Muscle layer of colon (tissue), 2 donors: ENCODE data around the gene ARGLU1.
A peak's percentile ranks its signal among the peaks of the same experiment; 100 is the strongest.

Experiments
- H3K27ac ChIP-seq: one replicate; pipeline ENCODE4 v1.7.0; 2013; ENCODE audit warnings: low read depth, mild to moderate bottlenecking, low read length, moderate library complexity
- H3K27me3 ChIP-seq, 2 donors: one replicate each; pipeline ENCODE4 v1.7.0; 2013; ENCODE audit warnings: low read length in 2 of 2, mild to moderate bottlenecking in 2 of 2; ENCODE audit not compliant: insufficient read depth in 2 of 2, control insufficient read depth in 1 of 2
- H3K36me3 ChIP-seq: one replicate; pipeline ENCODE4 v1.7.0; 2013; ENCODE audit warnings: mild to moderate bottlenecking, low read length; ENCODE audit not compliant: insufficient read depth
- H3K4me1 ChIP-seq: one replicate; pipeline ENCODE4 v1.7.0; 2013; ENCODE audit warnings: mild to moderate bottlenecking, low read length; ENCODE audit not compliant: insufficient read depth
- H3K4me3 ChIP-seq, 2 donors: one replicate each; pipeline ENCODE4 v1.7.0; 2013; ENCODE audit warnings: low read length in 2 of 2, low read depth in 1 of 2, mild to moderate bottlenecking in 1 of 2, moderate library complexity in 1 of 2
- H3K9ac ChIP-seq: one replicate; pipeline ENCODE4 v1.7.0; 2013; ENCODE audit warnings: low read length
- H3K9me3 ChIP-seq: one replicate; pipeline ENCODE4 v1.7.0; 2013; ENCODE audit warnings: mild to moderate bottlenecking, low read length
- donor health status: abdominal sarcoma.
- donor health status: Adenocarcinoma of cecum.

Gene ARGLU1

GRCh38 chr13:106586648-106587166 lies 18.8 kb upstream of the ARGLU1 start:
- no peak overlapping the region for H3K4me3 ChIP-seq
- no peaks in the 10 kb centered on the region for H3K36me3 ChIP-seq
- H3K4me1 ChIP-seq = no peaks in the 10 kb centered on the region
- H3K9me3 ChIP-seq = no peaks in the 10 kb centered on the region
- no peak overlapping the region for H3K9ac ChIP-seq
- H3K27ac ChIP-seq = no peak overlapping the region
- no peaks in the 10 kb centered on the region for H3K27me3 ChIP-seq

- Histone ChIP-seq H3K27me3 (no peaks in the 10 kb centered on the region), H3K9ac (no peak overlapping the region), H3K9me3 (no peaks in the 10 kb centered on the region), H3K4me3 (no peak overlapping the region), H3K27ac (no peak overlapping the region), H3K36me3 (no peaks in the 10 kb centered on the region), H3K4me1 (peaks cover 4% of the 10 kb centered on the region)
These were observed 13.3 kb upstream of the ARGLU1 start for GRCh38 chr13:106581225-106581624.

- no peak overlapping the region for H3K9ac ChIP-seq
- no peaks in the 10 kb centered on the region for H3K9me3 ChIP-seq
- peaks cover 4% of the 10 kb centered on the region for H3K4me1 ChIP-seq
- H3K4me3 ChIP-seq = no peak overlapping the region
- no peaks in the 10 kb centered on the region for H3K27me3 ChIP-seq
- no peak overlapping the region for H3K27ac ChIP-seq
- H3K36me3 ChIP-seq = no peaks in the 10 kb centered on the region
These were observed 8.0 kb upstream of the ARGLU1 start for GRCh38 chr13:106575896-106576295.

GRCh38 chr13:106573868-106574267 lies 5.9 kb upstream of the ARGLU1 start:
- no peak overlapping the region for H3K4me3 ChIP-seq
- no peak overlapping the region for H3K9ac ChIP-seq
- no peaks in the 10 kb centered on the region for H3K9me3 ChIP-seq
- no peaks in the 10 kb centered on the region for H3K27me3 ChIP-seq
- no peak overlapping the region for H3K27ac ChIP-seq
- no peaks in the 10 kb centered on the region for H3K36me3 ChIP-seq
- peaks cover 4% of the 10 kb centered on the region for H3K4me1 ChIP-seq

GRCh38 chr13:106573284-106573846 lies 5.4 kb upstream of the ARGLU1 start:
- Histone ChIP-seq H3K27ac (no peak overlapping the region), H3K27me3 (no peaks in the 10 kb centered on the region), H3K4me1 (peaks cover 7% of the 10 kb centered on the region), H3K4me3 (no peak overlapping the region), H3K36me3 (no peaks in the 10 kb centered on the region), H3K9me3 (no peaks in the 10 kb centered on the region), H3K9ac (no peak overlapping the region)

GRCh38 chr13:106570299-106570852 lies 2.4 kb upstream of the ARGLU1 start:
- Histone ChIP-seq H3K9me3 (no peaks in the 10 kb centered on the region), H3K4me3 (no peak overlapping the region), H3K36me3 (no peaks in the 10 kb centered on the region), H3K27ac (no peak overlapping the region), H3K4me1 (peaks cover 15% of the 10 kb centered on the region), H3K9ac (no peak overlapping the region), H3K27me3 (no peaks in the 10 kb centered on the region)

GRCh38 chr13:106569233-106570095 lies 1.5 kb upstream of the ARGLU1 start:
- Histone ChIP-seq H3K9me3 (no peaks in the 10 kb centered on the region), H3K9ac (no peak overlapping the region), H3K4me3 (no peak overlapping the region), H3K4me1 (peaks cover 24% of the 10 kb centered on the region), H3K36me3 (no peaks in the 10 kb centered on the region), H3K27ac (no peak overlapping the region), H3K27me3 (no peaks in the 10 kb centered on the region)

GRCh38 chr13:106568299-106569003 lies 514 bp upstream of the ARGLU1 start:
- Histone ChIP-seq H3K9me3 (no peaks in the 10 kb centered on the region), H3K27me3 (no peaks in the 10 kb centered on the region), H3K4me1 (peaks cover 34% of the 10 kb centered on the region), H3K4me3 (peak overlapping the region; percentile 57 to 86), H3K9ac (no peak overlapping the region), H3K36me3 (no peaks in the 10 kb centered on the region), H3K27ac (no peak overlapping the region)

GRCh38 chr13:106566641-106567473 lies 1.1 kb downstream of the ARGLU1 start:
- Histone ChIP-seq H3K27me3 (no peaks in the 10 kb centered on the region), H3K36me3 (no peaks in the 10 kb centered on the region), H3K9me3 (no peaks in the 10 kb centered on the region), H3K4me3 (peak overlapping the region; percentile 57 to 86), H3K4me1 (peaks cover 39% of the 10 kb centered on the region), H3K27ac (peak overlapping the region; percentile 95), H3K9ac (peak overlapping the region; percentile 89)

GRCh38 chr13:106565127-106565775 lies 2.7 kb downstream of the ARGLU1 start:
- peak overlapping the region in 1 of 2 donors; percentile 2 for H3K4me3 ChIP-seq
- peak overlapping the region; percentile 19 for H3K27ac ChIP-seq
- no peaks in the 10 kb centered on the region for H3K9me3 ChIP-seq
- H3K36me3 ChIP-seq = no peaks in the 10 kb centered on the region
- no peak overlapping the region for H3K9ac ChIP-seq
- H3K4me1 ChIP-seq = peaks cover 52% of the 10 kb centered on the region
- no peaks in the 10 kb centered on the region for H3K27me3 ChIP-seq
